ENCODE results near the gene CFAP73.
A peak's percentile ranks its signal among the peaks of the same experiment; 100 is the strongest.

Gene CFAP73

DNA sequence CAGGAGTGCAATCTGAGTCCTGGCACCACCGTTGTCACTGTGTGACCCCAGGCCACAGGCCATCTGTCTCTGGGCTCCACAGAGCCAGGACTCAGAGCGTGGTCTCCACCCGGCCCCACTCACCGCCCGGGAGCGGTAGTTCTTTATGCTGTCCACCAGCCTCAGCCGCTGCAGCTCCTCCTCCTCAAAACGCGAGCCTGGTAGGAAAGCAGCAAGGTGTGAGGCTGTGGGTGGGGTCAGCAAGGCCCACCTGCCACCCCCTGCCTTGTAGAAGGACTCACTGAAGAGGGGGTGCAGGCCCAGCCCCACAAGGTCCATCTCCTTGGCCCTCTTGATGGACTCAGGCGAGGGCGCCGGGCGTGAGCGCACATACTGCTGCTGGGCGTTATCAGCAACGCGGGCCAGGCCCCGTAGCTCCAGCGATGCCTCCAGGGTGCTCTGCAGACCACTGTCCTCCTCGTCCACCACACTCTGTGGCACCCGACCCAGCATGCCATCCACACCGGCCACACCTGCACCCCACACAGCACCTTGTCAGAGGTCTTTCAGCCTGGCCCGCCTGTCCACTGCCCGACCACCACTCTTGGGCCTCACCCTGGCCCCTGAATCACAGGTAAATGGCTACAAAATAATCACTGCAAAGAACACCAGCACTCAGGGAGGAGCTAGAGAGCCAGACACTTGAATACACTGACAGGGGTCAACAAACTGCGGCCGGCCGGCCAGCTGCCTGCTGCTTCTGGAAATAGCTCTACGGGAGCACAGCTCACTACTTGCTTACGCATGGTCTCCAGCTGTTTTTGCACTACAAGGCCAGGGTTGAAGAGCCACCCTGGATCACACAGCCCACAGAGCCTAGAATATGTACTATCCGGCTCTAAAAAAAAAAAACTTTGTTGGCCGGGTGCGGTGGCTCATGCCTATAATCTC is 16.3 kb downstream of the CFAP73 start:
- DNase-seq (ENCODE audit: low spot score): no peak

- no peak for DNase-seq (ENCODE audit: low spot score)
Measured at GRCh38 chr12:113167868-113168267, 18.3 kb downstream of the CFAP73 start.

DNA sequence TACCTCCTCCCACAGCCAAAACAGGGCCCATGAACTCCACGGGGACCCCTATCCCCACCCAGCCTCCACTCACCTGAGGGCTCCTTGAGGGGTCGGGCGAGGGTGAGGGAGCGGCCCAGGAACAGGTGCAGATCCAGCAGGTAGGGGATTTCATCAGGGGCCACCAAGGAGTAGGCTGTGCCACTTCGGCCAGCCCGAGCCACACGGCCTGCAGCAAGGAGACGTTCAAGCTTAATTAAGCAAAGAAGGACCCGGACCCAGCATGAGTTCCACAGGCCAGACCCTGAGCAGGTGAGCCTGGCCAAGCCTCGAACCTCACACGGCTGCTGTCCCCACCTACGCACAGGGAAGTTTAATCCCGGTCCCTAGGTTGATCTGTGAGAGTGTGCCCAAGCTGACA is 20.2 kb downstream of the CFAP73 start:
- no peak for DNase-seq (ENCODE audit: low spot score)

- no peak for DNase-seq (ENCODE audit: low spot score)
Measured at GRCh38 chr12:113170457-113170856, 20.9 kb downstream of the CFAP73 start.

DNA sequence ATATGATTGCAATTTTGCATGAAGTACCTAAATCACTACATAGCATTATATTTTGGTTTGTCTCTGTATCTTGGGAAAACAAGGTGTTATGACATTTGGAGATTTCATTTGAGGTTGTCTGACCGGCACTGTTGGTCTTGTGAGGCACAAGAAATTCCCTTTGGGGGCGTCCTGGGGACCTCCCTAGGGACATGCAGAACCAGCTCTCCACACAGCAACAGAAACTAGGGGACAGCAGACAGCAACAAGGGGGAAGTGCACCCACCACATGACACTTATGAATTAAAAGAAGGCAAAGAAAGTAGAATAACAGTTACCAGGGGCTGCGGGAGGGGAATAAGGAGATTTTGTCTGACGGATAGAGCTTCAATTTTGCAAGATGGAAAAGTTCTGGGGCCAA is 21.4 kb downstream of the CFAP73 start:
- no peak for DNase-seq (ENCODE audit: low spot score)

DNA sequence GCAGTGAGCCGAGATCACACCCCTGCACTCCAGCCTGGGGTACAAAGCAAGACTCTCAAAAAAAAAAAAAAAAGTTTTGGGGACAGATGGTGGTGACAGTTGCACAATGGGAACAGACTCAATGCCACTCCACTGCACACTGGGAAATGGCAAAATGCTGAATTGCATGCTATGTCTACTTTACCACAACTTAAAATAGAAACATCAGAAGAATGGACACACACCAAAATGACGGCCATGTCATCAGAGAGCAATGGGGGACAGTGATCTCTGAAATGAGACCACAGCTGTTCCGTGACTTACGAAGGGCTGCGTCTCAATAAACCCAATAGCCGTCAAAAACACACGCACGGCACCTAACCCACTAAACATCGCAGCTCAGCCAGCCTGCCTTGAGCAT is 22.0 kb downstream of the CFAP73 start:
- DNase-seq (ENCODE audit: low spot score): no peak

- no peak for DNase-seq (ENCODE audit: low spot score)
Measured at GRCh38 chr12:113172185-113172584, 22.7 kb downstream of the CFAP73 start.

GRCh38 chr12:113173081-113173698 is 23.7 kb downstream of the CFAP73 start:
- no peak for DNase-seq (ENCODE audit: low spot score)

DNA sequence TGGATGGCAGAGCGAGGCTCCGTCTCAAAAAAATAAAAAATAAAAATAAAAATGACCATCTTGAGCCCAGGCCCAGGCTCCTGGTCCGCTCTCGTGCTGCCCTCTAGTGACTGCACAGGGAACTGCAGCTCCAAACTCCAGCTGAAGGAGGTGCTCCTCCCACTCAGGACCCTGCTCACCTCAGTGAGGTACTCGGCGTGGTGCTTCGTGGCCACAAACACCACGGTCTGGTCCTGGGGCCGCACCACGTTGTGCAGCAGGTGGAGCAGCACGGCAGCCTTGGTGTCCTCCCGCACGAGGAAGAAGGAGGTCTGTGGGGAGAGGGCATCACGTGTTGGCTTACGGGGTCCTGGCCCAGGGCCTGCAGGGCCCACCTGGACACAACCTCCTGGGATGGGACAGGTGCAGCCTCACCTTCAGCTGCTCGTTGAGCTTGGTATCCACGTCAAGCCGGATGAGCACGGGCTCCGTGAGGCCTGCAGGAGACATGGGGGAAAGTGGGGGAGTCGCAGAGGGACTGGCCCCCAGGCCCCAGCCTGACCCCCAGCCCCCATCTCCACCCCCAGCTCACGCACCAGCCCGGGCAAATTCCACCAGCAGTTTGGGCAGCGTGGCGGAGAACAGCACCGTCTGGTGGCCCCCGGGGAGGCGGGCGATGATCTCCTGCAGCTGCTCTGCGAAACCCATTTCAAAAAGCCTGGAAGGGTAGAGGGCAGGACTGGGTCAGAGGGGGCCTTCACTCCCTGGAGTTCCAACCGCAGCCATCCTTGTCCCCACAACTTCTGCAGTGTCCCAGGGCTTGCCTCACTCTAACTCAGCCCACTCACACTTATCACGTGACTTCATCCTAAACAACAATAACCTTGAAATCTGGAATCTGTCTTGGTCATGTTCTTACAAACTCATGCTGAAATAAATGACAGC is 25.2 kb downstream of the CFAP73 start:
- DNase-seq (ENCODE audit: low spot score): peak; percentile 73

DNA sequence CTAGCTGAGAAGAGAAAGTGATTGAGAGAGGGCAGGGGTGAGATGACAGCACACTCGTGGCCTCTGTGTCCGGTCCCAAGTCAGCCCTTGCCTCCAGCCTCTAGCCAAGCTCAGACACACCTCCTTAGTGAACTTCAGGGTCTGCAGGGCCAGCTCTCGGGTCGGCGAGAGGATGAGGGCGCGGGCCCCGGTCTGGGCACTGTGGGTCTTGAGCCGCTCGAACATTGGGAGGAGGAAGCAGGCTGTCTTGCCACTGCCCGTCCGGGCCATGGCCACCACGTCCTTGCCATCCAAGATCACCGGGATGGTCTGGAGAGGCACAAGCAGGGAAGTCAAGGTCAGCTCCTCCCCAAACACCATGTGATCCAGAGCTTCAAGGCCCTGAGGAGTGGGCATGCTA is 29.5 kb downstream of the CFAP73 start:
- DNase-seq (ENCODE audit: low spot score): no peak

GRCh38 chr12:113180333-113180732 is 30.8 kb downstream of the CFAP73 start:
- DNase-seq (ENCODE audit: low spot score): no peak

DNA sequence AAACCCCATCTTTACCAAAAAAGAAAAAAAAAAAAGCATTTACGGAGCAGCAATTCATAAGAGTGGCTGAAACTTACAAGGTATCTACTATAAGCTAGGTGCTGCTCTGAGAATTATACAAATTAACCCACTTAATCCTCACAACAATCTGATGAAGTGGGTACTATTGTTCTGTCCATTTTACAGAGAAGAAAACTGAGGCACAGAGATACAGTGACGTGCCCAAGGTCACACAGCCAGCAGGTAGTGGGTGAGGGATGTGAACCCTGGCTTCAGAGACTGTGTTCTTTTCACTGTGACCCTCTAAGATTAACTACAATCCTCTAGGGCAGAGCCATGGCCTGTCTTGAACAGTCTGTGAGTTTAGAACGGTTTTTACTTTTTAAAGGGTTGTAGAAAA is 32.5 kb downstream of the CFAP73 start:
- DNase-seq (ENCODE audit: low spot score): no peak

GRCh38 chr12:113183030-113183589 is 33.6 kb downstream of the CFAP73 start:
- no peak for DNase-seq (ENCODE audit: low spot score)

DNA sequence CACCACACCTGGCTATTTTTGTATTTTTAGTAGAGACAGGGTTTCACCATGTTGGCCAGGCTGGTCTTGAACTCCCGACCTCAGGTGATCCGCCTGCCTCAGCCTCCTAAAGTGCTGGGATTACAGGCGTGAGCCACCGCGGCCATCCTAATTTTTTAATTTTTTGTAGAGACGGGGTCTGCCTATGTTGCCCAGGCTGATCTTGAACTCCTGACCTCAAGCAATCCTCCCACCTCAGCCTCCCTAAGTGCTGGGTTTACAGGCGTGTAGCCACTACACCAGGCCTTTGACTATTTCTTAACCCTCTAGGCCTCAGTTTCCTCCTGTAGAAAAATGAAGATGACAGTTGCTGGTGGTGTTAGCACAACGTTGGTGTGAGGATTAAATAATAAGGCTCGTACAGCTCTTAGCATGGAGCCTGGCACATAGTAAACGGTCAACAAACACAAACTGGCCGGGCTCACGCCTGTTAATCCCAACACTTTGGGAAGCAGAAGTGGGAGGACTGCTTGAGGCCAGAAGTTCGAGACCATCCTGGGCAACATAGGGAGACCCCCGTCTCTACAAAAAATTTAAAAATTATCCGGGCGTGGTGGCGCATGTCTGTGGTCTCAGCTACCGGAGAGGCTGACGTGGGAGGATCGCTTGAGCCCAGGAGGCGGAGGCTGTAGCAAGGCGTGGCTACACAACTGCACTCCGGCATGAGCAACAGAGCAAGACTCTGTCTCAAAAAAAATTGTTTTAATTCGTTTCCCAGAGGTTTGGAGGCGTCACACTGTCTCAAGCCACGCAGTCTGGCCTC is 34.8 kb downstream of the CFAP73 start:
- DNase-seq (ENCODE audit: low spot score): no peak

DNA sequence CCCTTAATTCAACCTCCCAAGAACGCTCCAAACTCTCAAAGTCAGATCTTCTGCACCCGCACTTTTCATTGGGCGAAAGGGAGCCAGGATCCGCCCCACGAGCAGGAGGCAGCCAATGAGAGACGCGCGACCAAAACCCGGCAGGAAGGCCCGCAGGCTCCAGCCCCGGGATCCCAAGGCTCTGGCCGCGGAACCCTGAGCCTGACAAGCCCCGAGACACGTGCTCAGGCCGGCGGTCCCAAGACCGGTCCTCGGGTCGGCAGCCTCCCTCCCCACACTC is 35.3 kb downstream of the CFAP73 start:
- peak; percentile 89 for DNase-seq (ENCODE audit: low spot score)

DNA sequence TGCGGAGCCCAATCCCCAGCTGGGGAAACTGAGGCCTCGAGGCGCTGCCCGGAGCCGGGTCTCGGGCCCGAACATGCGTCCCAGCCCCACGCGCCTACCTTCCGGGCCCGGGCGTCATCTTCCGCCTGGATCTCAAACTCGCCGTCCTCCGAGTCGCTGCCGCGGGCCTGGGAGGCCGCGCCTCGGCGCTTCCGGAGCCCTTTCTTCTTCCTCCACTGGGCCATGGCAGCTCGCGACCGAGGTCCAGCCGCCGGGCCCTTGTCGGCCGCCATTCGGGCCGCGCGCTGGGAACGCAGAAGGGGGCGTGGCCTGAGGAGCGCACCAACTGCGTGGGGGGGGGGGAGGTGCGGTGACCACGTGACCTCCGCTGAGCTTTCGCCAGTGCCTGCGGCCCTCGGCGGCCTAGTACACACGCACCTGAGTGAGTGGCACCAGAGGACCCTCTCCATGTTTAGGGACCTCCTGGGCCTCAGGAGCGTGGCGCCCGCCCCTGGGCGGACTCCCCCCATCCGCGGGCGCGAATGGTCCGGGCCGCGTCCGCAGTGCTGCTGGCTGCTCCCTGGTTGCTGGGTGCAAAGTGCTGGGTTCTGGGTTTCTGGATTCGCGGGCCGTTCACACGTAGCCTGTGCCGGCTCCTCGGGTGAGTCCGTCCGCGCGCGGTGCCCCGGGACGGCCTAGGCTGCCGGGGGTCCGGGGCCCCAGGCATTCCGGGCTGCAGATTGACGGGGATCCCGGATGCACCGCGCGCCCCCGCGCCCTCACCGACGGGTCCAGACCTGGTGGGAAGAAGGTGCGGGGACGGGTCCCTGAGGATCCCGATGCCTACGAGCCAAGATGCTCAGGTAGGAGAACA is 35.9 kb downstream of the CFAP73 start, which contains the start of the genes DDX54 and RITA1:
TSS of gene DDX54 (minus strand) at position 299 of the 853 bp plus-strand sequence. CDS start at position 272, 27 bp downstream.
TSS of gene RITA1 (plus strand) at position 542 of the 853 bp plus-strand sequence. CDS start 1,026 bp downstream, outside the sequence.
- peak; percentile 80 for DNase-seq (ENCODE audit: low spot score)

DNA sequence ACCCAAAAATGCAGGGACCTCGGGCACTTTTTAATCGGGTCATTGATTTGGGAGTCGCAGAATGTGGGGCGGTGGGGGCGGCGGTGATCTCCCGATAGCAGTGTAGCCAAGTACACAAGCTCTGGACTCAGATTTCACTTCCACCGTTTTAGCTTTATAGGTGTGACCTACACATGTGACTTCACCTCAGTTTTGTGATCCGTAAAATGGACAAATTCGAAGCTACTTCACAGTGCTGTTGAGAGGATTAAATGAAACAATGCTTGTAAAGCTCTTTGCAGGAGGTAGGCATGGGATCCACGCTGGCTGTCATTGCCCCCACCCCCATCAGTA is 36.5 kb downstream of the CFAP73 start:
- peak; percentile 32 for DNase-seq (ENCODE audit: low spot score)

GRCh38 chr12:113186666-113187325 is 37.3 kb downstream of the CFAP73 start:
- DNase-seq (ENCODE audit: low spot score): no peak

DNA sequence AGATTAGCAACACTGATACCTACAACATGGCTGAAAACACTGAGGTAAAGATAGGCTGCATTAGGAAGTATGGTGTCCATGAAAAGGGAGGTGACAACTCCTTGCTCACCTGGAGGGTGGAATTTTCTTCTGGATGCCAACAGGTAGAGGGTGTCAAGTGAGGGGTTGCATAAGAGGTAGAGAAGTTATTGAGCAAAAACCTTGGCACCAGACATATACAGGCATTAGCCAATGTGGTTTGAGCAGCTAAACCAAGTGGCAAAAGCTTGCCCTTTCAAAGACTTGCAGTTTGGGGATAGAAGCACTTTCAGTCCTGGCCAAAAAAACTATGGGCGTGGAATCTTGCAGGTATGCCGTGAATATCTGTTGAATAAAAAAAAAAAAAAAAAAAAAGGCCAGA is 39.8 kb downstream of the CFAP73 start:
- no peak for DNase-seq (ENCODE audit: low spot score)

GRCh38 chr12:113190761-113191160 is 41.2 kb downstream of the CFAP73 start:
- DNase-seq (ENCODE audit: low spot score): peak; percentile 78

Measured in cerebellar cortex (tissue), 1 donor.